Liver (tissue), 9 donors: Measurements from ENCODE around the gene MAP3K8. TPM values are rescaled to one million over a fixed set of nuclear protein-coding genes. Genes with fewer than 3 reads are reported as not detected.

Experiments
- DNase-seq: peaks from one replicate; pipeline ENCODE4 v3.0.0-alpha.2; 2017; ENCODE audit warnings: low spot score
- H3K27ac ChIP-seq, 2 donors: one replicate each; pipeline ENCODE4 v1.7.0; 2013; ENCODE audit warnings: inconsistent platforms in 2 of 2, low read length in 2 of 2, control low read depth in 1 of 2, low read depth in 1 of 2, mild to moderate bottlenecking in 1 of 2
- H3K27me3 ChIP-seq, 4 donors: one replicate each; pipeline versions ENCODE4 v1.6.1 to v1.7.0; 2013; ENCODE audit warnings: low read length in 3 of 4, inconsistent platforms in 1 of 4, mild to moderate bottlenecking in 1 of 4, moderate library complexity in 1 of 4; ENCODE audit not compliant: control insufficient read depth in 4 of 4, insufficient read depth in 4 of 4
- H3K36me3 ChIP-seq, 4 donors: one replicate each; pipeline versions ENCODE4 v1.6.1 to v1.7.0; 2013; ENCODE audit warnings: low read length in 3 of 4, mild to moderate bottlenecking in 3 of 4, low read depth in 1 of 4, moderate library complexity in 1 of 4; ENCODE audit not compliant: control insufficient read depth in 4 of 4, insufficient read depth in 3 of 4
- H3K4me1 ChIP-seq, 4 donors: one replicate each; pipeline versions ENCODE4 v1.6.1 to v1.7.0; 2013; ENCODE audit warnings: low read length in 3 of 4, mild to moderate bottlenecking in 3 of 4, moderate library complexity in 1 of 4; ENCODE audit not compliant: control insufficient read depth in 4 of 4, insufficient read depth in 4 of 4
- H3K4me3 ChIP-seq, 3 donors: one replicate each; pipeline versions ENCODE4 v1.6.1 to v1.7.0; 2013; ENCODE audit warnings: low read length in 3 of 3, control low read depth in 1 of 3, low read depth in 1 of 3, mild to moderate bottlenecking in 1 of 3
- H3K9ac ChIP-seq, 2 donors: one replicate each; pipeline ENCODE4 v1.7.0; 2013; ENCODE audit warnings: low read length in 2 of 2, mild to moderate bottlenecking in 2 of 2, moderate library complexity in 2 of 2, control low read depth in 1 of 2, low read depth in 1 of 2
- H3K9me3 ChIP-seq, 4 donors: one replicate each; pipeline versions ENCODE4 v1.6.1 to v1.7.0; 2013; ENCODE audit warnings: low read length in 3 of 4; ENCODE audit not compliant: control insufficient read depth in 4 of 4
- EGR1 ChIP-seq, 2 donors: IDR thresholded peaks; 2 replicates each; pipeline ENCODE4 v1.6.1; 2016 to 2018; ENCODE audit warnings: antibody characterized with exemption in 2 of 2, low read depth in 2 of 2
- FOXA1 ChIP-seq: IDR thresholded peaks from 2 replicates; pipeline ENCODE4 v1.6.1; 2016; ENCODE audit warnings: antibody characterized with exemption
- FOXA2 ChIP-seq: IDR thresholded peaks from 2 replicates; pipeline ENCODE4 v1.6.1; 2016; ENCODE audit warnings: antibody characterized with exemption
- GABPA ChIP-seq, 2 donors: IDR thresholded peaks in 1 of 2; conservative IDR thresholded peaks in 1 of 2; 2 replicates each; pipeline ENCODE4 v1.6.1; 2016; ENCODE audit warnings: antibody characterized with exemption in 2 of 2, mild to moderate bottlenecking in 1 of 2, moderate library complexity in 1 of 2
- HNF4A ChIP-seq, 2 donors: conservative IDR thresholded peaks; 2 replicates each; pipeline ENCODE4 v1.6.1; 2016; ENCODE audit warnings: antibody characterized with exemption in 2 of 2, mild to moderate bottlenecking in 2 of 2
- HNF4G ChIP-seq: IDR thresholded peaks from 2 replicates; pipeline ENCODE4 v1.6.1; 2016; ENCODE audit warnings: antibody characterized with exemption
- JUND ChIP-seq, 2 donors: IDR thresholded peaks; 2 replicates each; pipeline ENCODE4 v1.6.1; 2016; ENCODE audit warnings: antibody characterized with exemption in 2 of 2
- NR2F2 ChIP-seq: IDR thresholded peaks from 2 replicates; pipeline ENCODE4 v1.6.1; 2016; ENCODE audit warnings: antibody characterized with exemption
- RAD21 ChIP-seq, 2 donors: IDR thresholded peaks; 2 replicates each; pipeline ENCODE4 v1.6.1; 2016; ENCODE audit warnings: antibody characterized with exemption in 2 of 2, mild to moderate bottlenecking in 2 of 2
- RXRA ChIP-seq, 2 donors: IDR thresholded peaks; 2 replicates each; pipeline ENCODE4 v1.6.1; 2017 to 2018; ENCODE audit warnings: antibody characterized with exemption in 2 of 2, mild to moderate bottlenecking in 1 of 2
- SP1 ChIP-seq: IDR thresholded peaks from 2 replicates; pipeline ENCODE4 v1.6.1; 2018; ENCODE audit warnings: antibody characterized with exemption, mild to moderate bottlenecking
- TAF1 ChIP-seq: conservative IDR thresholded peaks from 2 replicates; pipeline ENCODE4 v1.6.1; 2016; ENCODE audit warnings: antibody characterized with exemption, mild to moderate bottlenecking
- YY1 ChIP-seq: IDR thresholded peaks from 2 replicates; pipeline ENCODE4 v1.6.1; 2016; ENCODE audit warnings: antibody characterized with exemption, mild to moderate bottlenecking
- WGBS: extraction: QIAGEN DNeasy Blood & Tissue Kit; methylation state at CpG from one replicate; pipeline ENCODE4 v1.1.7; 2013; 5-methylcytosine and 5-hydroxymethylcytosine counted together
- polyA plus RNA-seq, 2 donors: library from polyadenylated mRNA; stranded (reverse) in 1 of 2; unstranded in 1 of 2; fragments of 200-250 nt in 1 of 2; fragments of >200 nt in 1 of 2; fragmentation: Nextera tagmentation in 1 of 2; extraction: Ambion mirVana in 1 of 2; gene quantifications; one replicate each; pipeline versions ENCODE4 v1.2.1 to v1.2.3, GENCODE V29; 2013 to 2015
- total RNA-seq, 2 donors: library from RNA; depleted of rRNA; stranded (reverse); fragments of >200 nt; gene quantifications; one replicate each; pipeline ENCODE4 v1.2.3, GENCODE V29; 2014
- TF ChIP-seq, protein P1 (sequence below): IDR thresholded peaks from 2 replicates; pipeline ENCODE4 v1.6.1; 2016; ENCODE audit warnings: antibody characterized with exemption
- TF ChIP-seq, protein P2 (sequence below): IDR thresholded peaks from 2 replicates; pipeline ENCODE4 v1.6.1; 2016; ENCODE audit warnings: antibody characterized with exemption
- TF ChIP-seq, protein P3 (sequence below): IDR thresholded peaks from 2 replicates; pipeline ENCODE4 v1.6.1; 2016; ENCODE audit warnings: antibody characterized with exemption
- TF ChIP-seq, protein P4 (sequence below): IDR thresholded peaks from 2 replicates; pipeline ENCODE4 v1.6.1; 2016; ENCODE audit warnings: antibody characterized with exemption, mild to moderate bottlenecking
- TF ChIP-seq, protein P5 (sequence below): fragments of 150-350 bp; IDR thresholded peaks from 2 replicates; pipeline ENCODE4 v1.5.1; 2017; ENCODE audit warnings: improper control_type of control experiment, low read depth, low read length; ENCODE audit not compliant: missing input control
- donor health status: healthy.
- donor health status: healthy.
- donor health status: healthy.
- donor health status: healthy.
- donor health status: healthy.

The MAP3K8 gene
- total and polyA plus RNA-seq, 4 donors, result 2.1 to 11.4 (median 6.1) TPM

DNA sequence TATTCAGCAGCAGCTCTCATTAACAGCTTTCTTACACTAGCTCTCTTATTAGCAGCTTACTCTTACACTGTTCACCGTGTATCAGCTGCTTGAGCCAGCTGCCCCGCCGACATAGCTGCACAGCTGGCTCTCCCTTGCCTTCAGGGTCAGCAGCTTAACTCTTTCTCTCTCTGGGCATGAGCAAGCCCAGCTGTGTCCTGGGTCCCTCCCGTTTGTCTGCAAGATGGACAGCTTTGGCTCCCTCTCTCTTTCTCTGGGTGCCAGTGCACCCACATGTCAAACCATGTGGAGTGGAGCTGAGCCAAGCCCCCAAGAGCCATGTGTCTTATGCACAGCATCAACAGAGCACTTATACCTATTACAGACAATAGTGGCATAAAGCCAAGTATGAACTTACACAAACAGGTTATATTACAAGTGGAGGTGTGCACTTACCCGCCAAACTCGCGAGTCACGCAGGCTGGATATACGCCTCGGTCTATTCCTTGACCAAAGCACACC is 49.2 kb upstream of the MAP3K8 start:
- no peaks in the 10 kb centered on the region for H3K4me1 ChIP-seq
- H3K36me3 ChIP-seq, result no peaks in the 10 kb centered on the region
- 68% methylated on average over 10 of the region's 10 CpGs for WGBS
- H3K27ac ChIP-seq, result no peak overlapping the region
- no peak overlapping the region for H3K9ac ChIP-seq
- TF ChIP-seq SP1 (no peak), RXRA (IDR thresholded peaks at IDR 0.05) (no peak), RAD21 (IDR thresholded peaks at IDR 0.05) (peak in 1 of 2 donors; percentile 10)
- no peak overlapping the region for H3K4me3 ChIP-seq
- DNase-seq, result no peak
- H3K9me3 ChIP-seq, result no peaks in the 10 kb centered on the region
- no peaks in the 10 kb centered on the region for H3K27me3 ChIP-seq

DNA sequence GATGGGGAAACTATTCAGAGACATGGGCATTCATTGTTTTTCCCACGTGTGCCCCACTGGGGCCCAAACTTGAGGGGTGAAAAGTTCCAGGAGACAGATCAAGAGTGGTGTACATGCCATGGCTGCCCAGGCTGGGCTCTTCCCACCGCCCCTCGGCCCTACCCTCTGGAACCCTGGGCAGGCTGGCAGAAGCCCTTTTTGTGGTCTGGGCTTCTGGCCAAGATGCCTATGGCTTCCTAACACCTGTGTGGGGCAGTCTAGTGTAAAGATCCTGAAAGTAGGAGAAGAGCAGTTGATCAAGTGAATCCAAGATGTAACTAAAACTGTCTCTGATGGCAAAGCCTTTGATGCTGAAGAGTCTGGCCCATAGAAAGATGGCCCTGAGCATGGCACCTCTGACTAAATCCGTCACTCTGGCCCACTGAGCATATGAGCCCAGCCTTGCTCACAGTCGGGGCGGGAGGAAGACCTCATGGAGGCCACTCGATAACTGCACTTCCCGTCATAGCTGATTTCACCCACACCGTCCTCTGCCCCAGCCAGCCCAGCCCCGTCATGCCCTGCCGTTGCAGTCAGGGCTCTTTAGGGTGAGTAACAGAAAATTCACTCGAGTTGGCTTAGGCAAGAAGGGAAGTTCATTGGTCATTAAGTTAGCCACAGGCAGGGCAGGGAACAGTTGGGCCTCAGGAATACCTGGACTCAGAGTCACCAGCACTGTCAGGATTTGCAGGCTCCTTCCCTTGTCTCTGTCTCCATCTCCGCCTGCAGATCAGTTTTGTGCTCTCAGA is 47.0 kb upstream of the MAP3K8 start:
- Histone ChIP-seq H3K9ac (peak overlapping the region in 1 of 2 donors; percentile 27), H3K9me3 (no peaks in the 10 kb centered on the region), H3K4me3 (no peak overlapping the region), H3K27me3 (no peaks in the 10 kb centered on the region), H3K36me3 (no peaks in the 10 kb centered on the region), H3K4me1 (no peaks in the 10 kb centered on the region), H3K27ac (no peak overlapping the region)
- 89% methylated on average over 13 of the region's 13 CpGs for WGBS
- TF ChIP-seq, protein P1, sequence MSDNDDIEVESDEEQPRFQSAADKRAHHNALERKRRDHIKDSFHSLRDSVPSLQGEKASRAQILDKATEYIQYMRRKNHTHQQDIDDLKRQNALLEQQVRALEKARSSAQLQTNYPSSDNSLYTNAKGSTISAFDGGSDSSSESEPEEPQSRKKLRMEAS, result no peak
- DNase-seq, result no peak

DNA sequence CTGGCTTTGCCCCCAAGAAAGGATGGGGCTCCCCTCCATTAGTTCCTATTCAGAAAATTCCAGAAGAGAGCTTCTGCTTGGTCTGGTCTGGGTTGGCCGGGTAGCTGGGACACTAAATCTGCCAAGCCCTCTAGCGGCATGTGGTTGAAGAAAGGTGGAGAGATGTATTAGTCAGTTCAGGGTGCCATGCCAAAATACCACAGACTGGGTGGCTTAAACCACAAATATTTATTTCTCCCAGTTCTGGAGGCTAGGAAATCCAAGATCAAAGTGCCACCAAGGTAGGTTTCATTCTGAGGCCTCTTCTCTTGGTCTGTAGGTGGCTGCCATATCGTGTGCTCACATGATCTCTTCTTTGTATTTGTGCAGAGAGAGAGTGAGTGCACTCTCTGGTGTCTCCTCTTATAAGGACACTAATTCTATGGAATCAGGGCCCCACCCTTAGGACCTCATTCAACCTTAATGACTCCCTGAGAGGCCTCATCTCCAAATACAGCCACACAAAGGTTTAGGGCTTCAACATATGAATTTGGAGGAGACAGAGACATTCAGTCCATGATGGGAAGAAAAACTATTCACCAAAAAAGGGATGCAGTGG is 46.2 kb upstream of the MAP3K8 start:
- Histone ChIP-seq H3K27me3 (no peaks in the 10 kb centered on the region), H3K9ac (no peak overlapping the region), H3K27ac (no peak overlapping the region), H3K36me3 (no peaks in the 10 kb centered on the region), H3K9me3 (no peaks in the 10 kb centered on the region), H3K4me3 (no peak overlapping the region), H3K4me1 (peaks cover 0 to 7% (median 1%) of the 10 kb centered on the region in 4 donors)
- DNase-seq, result no peak
- 92% methylated on average over 3 of the region's 3 CpGs for WGBS
- no peak for TF ChIP-seq YY1
- no peak for TF ChIP-seq EGR1 (IDR thresholded peaks at IDR 0.05; ENCODE audit: low read depth in 2 of 2)
- TF ChIP-seq RAD21 (IDR thresholded peaks at IDR 0.05), result no peak
- TF ChIP-seq TAF1, result no peak
- TF ChIP-seq, protein P2, sequence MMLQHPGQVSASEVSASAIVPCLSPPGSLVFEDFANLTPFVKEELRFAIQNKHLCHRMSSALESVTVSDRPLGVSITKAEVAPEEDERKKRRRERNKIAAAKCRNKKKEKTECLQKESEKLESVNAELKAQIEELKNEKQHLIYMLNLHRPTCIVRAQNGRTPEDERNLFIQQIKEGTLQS, result no peak
- TF ChIP-seq, protein P1, result no peak
- no peak for TF ChIP-seq HNF4A (conservative IDR thresholded peaks at IDR 0.05)
- TF ChIP-seq FOXA2, result no peak
- no peak for TF ChIP-seq NR2F2
- TF ChIP-seq, protein P3, sequence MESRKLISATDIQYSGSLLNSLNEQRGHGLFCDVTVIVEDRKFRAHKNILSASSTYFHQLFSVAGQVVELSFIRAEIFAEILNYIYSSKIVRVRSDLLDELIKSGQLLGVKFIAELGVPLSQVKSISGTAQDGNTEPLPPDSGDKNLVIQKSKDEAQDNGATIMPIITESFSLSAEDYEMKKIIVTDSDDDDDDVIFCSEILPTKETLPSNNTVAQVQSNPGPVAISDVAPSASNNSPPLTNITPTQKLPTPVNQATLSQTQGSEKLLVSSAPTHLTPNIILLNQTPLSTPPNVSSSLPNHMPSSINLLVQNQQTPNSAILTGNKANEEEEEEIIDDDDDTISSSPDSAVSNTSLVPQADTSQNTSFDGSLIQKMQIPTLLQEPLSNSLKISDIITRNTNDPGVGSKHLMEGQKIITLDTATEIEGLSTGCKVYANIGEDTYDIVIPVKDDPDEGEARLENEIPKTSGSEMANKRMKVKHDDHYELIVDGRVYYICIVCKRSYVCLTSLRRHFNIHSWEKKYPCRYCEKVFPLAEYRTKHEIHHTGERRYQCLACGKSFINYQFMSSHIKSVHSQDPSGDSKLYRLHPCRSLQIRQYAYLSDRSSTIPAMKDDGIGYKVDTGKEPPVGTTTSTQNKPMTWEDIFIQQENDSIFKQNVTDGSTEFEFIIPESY, result no peak
- TF ChIP-seq, protein P4, sequence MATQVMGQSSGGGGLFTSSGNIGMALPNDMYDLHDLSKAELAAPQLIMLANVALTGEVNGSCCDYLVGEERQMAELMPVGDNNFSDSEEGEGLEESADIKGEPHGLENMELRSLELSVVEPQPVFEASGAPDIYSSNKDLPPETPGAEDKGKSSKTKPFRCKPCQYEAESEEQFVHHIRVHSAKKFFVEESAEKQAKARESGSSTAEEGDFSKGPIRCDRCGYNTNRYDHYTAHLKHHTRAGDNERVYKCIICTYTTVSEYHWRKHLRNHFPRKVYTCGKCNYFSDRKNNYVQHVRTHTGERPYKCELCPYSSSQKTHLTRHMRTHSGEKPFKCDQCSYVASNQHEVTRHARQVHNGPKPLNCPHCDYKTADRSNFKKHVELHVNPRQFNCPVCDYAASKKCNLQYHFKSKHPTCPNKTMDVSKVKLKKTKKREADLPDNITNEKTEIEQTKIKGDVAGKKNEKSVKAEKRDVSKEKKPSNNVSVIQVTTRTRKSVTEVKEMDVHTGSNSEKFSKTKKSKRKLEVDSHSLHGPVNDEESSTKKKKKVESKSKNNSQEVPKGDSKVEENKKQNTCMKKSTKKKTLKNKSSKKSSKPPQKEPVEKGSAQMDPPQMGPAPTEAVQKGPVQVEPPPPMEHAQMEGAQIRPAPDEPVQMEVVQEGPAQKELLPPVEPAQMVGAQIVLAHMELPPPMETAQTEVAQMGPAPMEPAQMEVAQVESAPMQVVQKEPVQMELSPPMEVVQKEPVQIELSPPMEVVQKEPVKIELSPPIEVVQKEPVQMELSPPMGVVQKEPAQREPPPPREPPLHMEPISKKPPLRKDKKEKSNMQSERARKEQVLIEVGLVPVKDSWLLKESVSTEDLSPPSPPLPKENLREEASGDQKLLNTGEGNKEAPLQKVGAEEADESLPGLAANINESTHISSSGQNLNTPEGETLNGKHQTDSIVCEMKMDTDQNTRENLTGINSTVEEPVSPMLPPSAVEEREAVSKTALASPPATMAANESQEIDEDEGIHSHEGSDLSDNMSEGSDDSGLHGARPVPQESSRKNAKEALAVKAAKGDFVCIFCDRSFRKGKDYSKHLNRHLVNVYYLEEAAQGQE, result no peak
- TF ChIP-seq SP1, result no peak
- TF ChIP-seq, protein P5, sequence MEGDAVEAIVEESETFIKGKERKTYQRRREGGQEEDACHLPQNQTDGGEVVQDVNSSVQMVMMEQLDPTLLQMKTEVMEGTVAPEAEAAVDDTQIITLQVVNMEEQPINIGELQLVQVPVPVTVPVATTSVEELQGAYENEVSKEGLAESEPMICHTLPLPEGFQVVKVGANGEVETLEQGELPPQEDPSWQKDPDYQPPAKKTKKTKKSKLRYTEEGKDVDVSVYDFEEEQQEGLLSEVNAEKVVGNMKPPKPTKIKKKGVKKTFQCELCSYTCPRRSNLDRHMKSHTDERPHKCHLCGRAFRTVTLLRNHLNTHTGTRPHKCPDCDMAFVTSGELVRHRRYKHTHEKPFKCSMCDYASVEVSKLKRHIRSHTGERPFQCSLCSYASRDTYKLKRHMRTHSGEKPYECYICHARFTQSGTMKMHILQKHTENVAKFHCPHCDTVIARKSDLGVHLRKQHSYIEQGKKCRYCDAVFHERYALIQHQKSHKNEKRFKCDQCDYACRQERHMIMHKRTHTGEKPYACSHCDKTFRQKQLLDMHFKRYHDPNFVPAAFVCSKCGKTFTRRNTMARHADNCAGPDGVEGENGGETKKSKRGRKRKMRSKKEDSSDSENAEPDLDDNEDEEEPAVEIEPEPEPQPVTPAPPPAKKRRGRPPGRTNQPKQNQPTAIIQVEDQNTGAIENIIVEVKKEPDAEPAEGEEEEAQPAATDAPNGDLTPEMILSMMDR, result no peak
- TF ChIP-seq GABPA (IDR thresholded peaks at IDR 0.05 in 1 of 2, conservative IDR thresholded peaks at IDR 0.05 in 1 of 2), result no peak
- TF ChIP-seq RXRA (IDR thresholded peaks at IDR 0.05), result no peak
- no peak for TF ChIP-seq FOXA1
- no peak for TF ChIP-seq JUND (IDR thresholded peaks at IDR 0.05)
- no peak for TF ChIP-seq HNF4G
